ENCODE results near the gene APOO. TPM values are rescaled to one million over a fixed set of nuclear protein-coding genes. Genes with fewer than 3 reads are reported as not detected.
A peak's percentile ranks its signal among the peaks of the same experiment; 100 is the strongest.

APOO gene
- total and polyA plus RNA-seq, 2 experiments from 2014 or later: 32.8 to 72.4 TPM

- Histone ChIP-seq H2AFZ (no peak overlapping the region), H3K4me3 (no peak overlapping the region), H3K27ac (ENCODE audit: low read depth) (no peak overlapping the region), H3K36me3 (ENCODE audit: insufficient read depth) (no peaks in the 10 kb centered on the region), H3K4me1 (ENCODE audit: insufficient read depth) (no peaks in the 10 kb centered on the region; the same call in 1 of the 2 replicates), H3F3A (replicated peaks; ENCODE audit: low read depth) (no peaks in the 10 kb centered on the region), H4K20me1 (replicated peaks; ENCODE audit: insufficient read depth) (no peaks in the 10 kb centered on the region), H3K27me3 (ENCODE audit: insufficient read depth) (no peaks in the 10 kb centered on the region), H3K79me2 (replicated peaks; ENCODE audit: insufficient read depth) (no peaks in the 10 kb centered on the region), H3K9me2 (ENCODE audit: insufficient read depth) (no peaks in the 10 kb centered on the region), H3K4me2 (no peak overlapping the region)
- H3K27me3 Mint-ChIP-seq (ENCODE audit: insufficient read depth, low read depth, poor library complexity): no peaks in the 10 kb centered on the region
- DNase-seq (ENCODE audit: low spot score): peak; percentile 13
- H3K4me3 Mint-ChIP-seq: no peak overlapping the region
- H3K9me3 Mint-ChIP-seq: no peaks in the 10 kb centered on the region
- H3K36me3 Mint-ChIP-seq (ENCODE audit: low read depth): no peaks in the 10 kb centered on the region
- no peak for TF ChIP-seq ZNF114 (CRISPR knock-in tag; IDR thresholded peaks at IDR 0.05)
- TF ChIP-seq ZNF331 (CRISPR knock-in tag; IDR thresholded peaks at IDR 0.05; ENCODE audit: low read depth): no peak
- TF ChIP-seq CTCF (conservative IDR thresholded peaks at IDR 0.05; ENCODE audit: low read depth in 2 of 2): 0 out of 4 replicates have a peak, but pooled peaks of 1 of the 2 experiments have one; percentile 6
- no peak for TF ChIP-seq REST (IDR thresholded peaks at IDR 0.05; ENCODE audit: unreplicated experiment)
- no peak for TF ChIP-seq NANOG (IDR thresholded peaks at IDR 0.05; ENCODE audit: borderline replicate concordance)
- peak; percentile 75 for ATAC-seq
- H3K27ac Mint-ChIP-seq: no peak overlapping the region
- H3K4me1 Mint-ChIP-seq: peaks cover 5% of the 10 kb centered on the region; the same call in 2 of the 3 replicates
Measured at GRCh38 chrX:23937100-23937499, 29.4 kb upstream of the APOO start.

GRCh38 chrX:23936180-23936579 lies 28.4 kb upstream of the APOO start:
- Histone ChIP-seq H3K27ac (ENCODE audit: low read depth) (no peak overlapping the region), H4K20me1 (replicated peaks; ENCODE audit: insufficient read depth) (no peaks in the 10 kb centered on the region), H3K27me3 (ENCODE audit: insufficient read depth) (no peaks in the 10 kb centered on the region), H3K4me1 (ENCODE audit: insufficient read depth) (no peaks in the 10 kb centered on the region; the same call in 1 of the 2 replicates), H3F3A (replicated peaks; ENCODE audit: low read depth) (no peaks in the 10 kb centered on the region), H3K4me2 (no peak overlapping the region), H3K4me3 (no peak overlapping the region), H3K36me3 (ENCODE audit: insufficient read depth) (no peaks in the 10 kb centered on the region), H2AFZ (no peak overlapping the region), H3K79me2 (replicated peaks; ENCODE audit: insufficient read depth) (no peaks in the 10 kb centered on the region), H3K9me2 (ENCODE audit: insufficient read depth) (no peaks in the 10 kb centered on the region)
- no peaks in the 10 kb centered on the region for H3K36me3 Mint-ChIP-seq (ENCODE audit: low read depth)
- no peak overlapping the region for H3K27ac Mint-ChIP-seq
- H3K4me1 Mint-ChIP-seq: peaks cover 5% of the 10 kb centered on the region; the same call in 2 of the 3 replicates
- DNase-seq (ENCODE audit: low spot score) (no peak), ATAC-seq (no peak)
- H3K4me3 Mint-ChIP-seq: no peak overlapping the region
- H3K27me3 Mint-ChIP-seq (ENCODE audit: insufficient read depth, low read depth, poor library complexity): no peaks in the 10 kb centered on the region
- no peaks in the 10 kb centered on the region for H3K9me3 Mint-ChIP-seq
- no peak for TF ChIP-seq EZH2phosphoT487 (IDR thresholded peaks at IDR 0.05; ENCODE audit: unreplicated experiment)
- TF ChIP-seq STAT1 (IDR thresholded peaks at IDR 0.05; ENCODE audit: unreplicated experiment): no peak
- no peak for TF ChIP-seq CTCF (conservative IDR thresholded peaks at IDR 0.05; ENCODE audit: low read depth in 2 of 2)
- no peak for TF ChIP-seq ZNF331 (CRISPR knock-in tag; IDR thresholded peaks at IDR 0.05; ENCODE audit: low read depth)
- no peak for TF ChIP-seq JUNB (IDR thresholded peaks at IDR 0.05; ENCODE audit: unreplicated experiment)
- TF ChIP-seq CREB1 (CRISPR knock-in tag; IDR thresholded peaks at IDR 0.05; ENCODE audit: low read depth): no peak
- TF ChIP-seq POLR2AphosphoS5 (IDR thresholded peaks at IDR 0.05; ENCODE audit: low read depth): no peak
- TF ChIP-seq ETS1 (IDR thresholded peaks at IDR 0.05): no peak
- TF ChIP-seq ZNF114 (CRISPR knock-in tag; IDR thresholded peaks at IDR 0.05): no peak
